EL (cell line): ENCODE measurements around the gene FBRSL1.

Source experiments
- DNase-seq: peaks from one replicate; pipeline ENCODE4 v3.0.0-alpha.2; 2016

Gene FBRSL1

GRCh38 chr12:132485619-132486018 is 4.3 kb upstream of the FBRSL1 start:
- no peak for DNase-seq

- no peak for DNase-seq
These were observed 3.8 kb upstream of the FBRSL1 start for GRCh38 chr12:132486168-132486567.

- no peak for DNase-seq
These were observed 3.4 kb upstream of the FBRSL1 start for GRCh38 chr12:132486576-132486975.

- no peak for DNase-seq
These were observed 2.6 kb upstream of the FBRSL1 start for GRCh38 chr12:132487311-132487741.

GRCh38 chr12:132488127-132489077 is 1.5 kb upstream of the FBRSL1 start:
- no peak for DNase-seq

- no peak for DNase-seq
These were observed 811 bp upstream of the FBRSL1 start for GRCh38 chr12:132489078-132489601.

- DNase-seq, result no peak
These were observed 629 bp downstream of the FBRSL1 start for GRCh38 chr12:132490422-132491137.

GRCh38 chr12:132491138-132491663 is 1.2 kb downstream of the FBRSL1 start:
- DNase-seq, result no peak

GRCh38 chr12:132491761-132492378 is 1.9 kb downstream of the FBRSL1 start:
- DNase-seq, result no peak

- no peak for DNase-seq
These were observed 2.6 kb downstream of the FBRSL1 start for GRCh38 chr12:132492522-132492921.

- no peak for DNase-seq
These were observed 3.0 kb downstream of the FBRSL1 start for GRCh38 chr12:132492951-132493350.

GRCh38 chr12:132493482-132494178 is 3.7 kb downstream of the FBRSL1 start:
- DNase-seq, result no peak

- DNase-seq, result no peak
These were observed 4.6 kb downstream of the FBRSL1 start for GRCh38 chr12:132494294-132495164.

GRCh38 chr12:132495165-132495544 is 5.2 kb downstream of the FBRSL1 start:
- no peak for DNase-seq

GRCh38 chr12:132495629-132496357 is 5.8 kb downstream of the FBRSL1 start:
- DNase-seq, result no peak

- DNase-seq, result no peak
These were observed 6.4 kb downstream of the FBRSL1 start for GRCh38 chr12:132496358-132496669.

GRCh38 chr12:132496710-132497109 is 6.8 kb downstream of the FBRSL1 start:
- no peak for DNase-seq

GRCh38 chr12:132497514-132498405 is 7.8 kb downstream of the FBRSL1 start:
- no peak for DNase-seq

- no peak for DNase-seq
These were observed 9.0 kb downstream of the FBRSL1 start for GRCh38 chr12:132498931-132499330.
